GM18873 (cell line): Measurements from ENCODE around the gene VAV2.

Experiments used
- ATAC-seq: cut with Tn5 transposase; IDR thresholded peaks from one replicate; pipeline ENCODE4 v1.9.1; 2021; ENCODE audit warnings: mild to moderate bottlenecking, moderate library complexity, moderate number of reproducible peaks; ENCODE audit not compliant: unreplicated experiment, low FRiP score

Gene VAV2

DNA sequence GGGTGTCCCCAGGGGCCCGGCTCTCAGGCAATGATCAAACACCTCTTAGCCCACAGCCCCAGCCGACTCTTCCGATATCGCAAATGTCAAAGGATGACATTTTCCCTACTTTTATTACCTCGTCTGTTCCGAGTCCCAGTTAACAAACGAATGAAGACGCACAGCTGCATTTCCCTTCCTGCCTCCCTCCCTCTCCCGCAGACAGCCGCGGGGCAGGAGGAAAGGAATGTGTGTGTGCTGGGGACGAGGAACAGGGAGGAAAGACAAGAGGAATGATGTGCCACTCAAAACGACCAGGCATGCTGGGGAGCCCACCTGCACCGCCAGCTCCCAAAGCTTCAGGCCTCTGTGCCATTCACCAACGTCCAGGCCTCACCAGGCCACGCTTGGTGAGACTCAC lies 128.1 kb downstream of the VAV2 start:
- no peak for ATAC-seq

DNA sequence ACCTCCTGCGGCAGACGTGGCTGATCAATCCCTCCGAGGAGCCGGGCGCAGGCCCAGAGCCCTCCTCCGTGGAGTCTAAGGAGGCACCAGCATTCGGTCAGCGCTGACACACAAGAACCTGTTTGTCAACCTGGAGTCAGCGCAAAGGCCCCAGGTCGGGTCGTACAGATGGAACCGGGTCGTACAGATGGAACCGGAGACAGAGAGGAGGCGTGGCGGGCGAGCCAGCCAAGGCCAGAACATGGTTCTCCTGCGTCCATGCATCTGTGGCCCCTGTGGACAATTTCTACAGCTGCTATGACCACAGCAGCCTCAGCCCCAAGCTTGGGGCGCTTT lies 128.9 kb downstream of the VAV2 start:
- ATAC-seq: no peak

DNA sequence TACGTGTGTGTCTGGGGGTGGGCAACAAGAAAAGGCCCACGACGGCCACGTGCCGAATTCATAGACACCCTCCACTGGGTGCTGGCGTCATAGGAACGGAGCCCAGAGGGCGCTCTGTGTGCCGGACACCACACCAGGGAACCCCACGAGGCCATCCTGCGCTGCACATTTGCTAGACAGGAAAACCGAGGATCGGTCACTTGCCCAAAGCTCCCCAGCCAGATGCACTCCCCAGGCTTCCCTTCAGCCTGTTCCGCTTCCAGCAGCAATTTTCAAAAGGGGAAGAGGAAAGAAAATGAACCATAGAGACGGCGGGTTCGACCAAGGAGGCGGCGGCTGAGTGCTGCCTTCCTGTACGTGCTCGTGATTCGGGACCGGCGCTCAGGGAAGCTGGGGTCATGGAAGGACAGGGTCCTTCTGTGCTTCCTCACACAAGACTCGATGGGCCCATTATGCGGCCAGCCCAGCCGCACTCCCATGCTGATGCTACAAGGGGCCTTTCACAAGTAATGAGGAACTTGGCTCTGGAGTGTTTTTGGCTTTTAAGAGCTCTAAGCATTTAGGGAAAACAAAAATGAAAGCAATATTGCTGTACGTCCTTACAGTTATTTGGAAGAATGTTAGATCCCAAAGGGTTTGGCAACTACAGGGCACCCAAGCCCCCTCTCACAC lies 129.4 kb downstream of the VAV2 start:
- ATAC-seq: no peak

DNA sequence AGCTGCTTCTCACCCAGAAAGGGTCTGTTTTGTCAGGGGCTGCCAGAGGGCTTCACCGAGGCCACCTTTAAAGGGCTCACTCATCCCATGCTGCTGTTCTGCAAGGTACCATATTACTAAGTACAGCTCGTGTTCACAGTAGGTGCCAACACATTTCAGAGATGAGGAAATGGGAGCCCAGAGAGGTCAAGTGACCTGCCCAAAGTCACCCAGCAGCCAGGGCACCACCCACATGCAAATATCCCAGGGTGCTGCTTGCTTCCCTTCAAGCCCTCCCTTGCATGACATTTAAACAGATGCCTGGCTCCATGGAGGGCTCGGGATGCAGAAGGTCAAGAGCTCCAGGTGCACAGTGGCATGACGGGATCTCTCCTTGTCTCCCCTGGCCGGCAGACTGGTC lies 130.4 kb downstream of the VAV2 start:
- ATAC-seq: no peak

DNA sequence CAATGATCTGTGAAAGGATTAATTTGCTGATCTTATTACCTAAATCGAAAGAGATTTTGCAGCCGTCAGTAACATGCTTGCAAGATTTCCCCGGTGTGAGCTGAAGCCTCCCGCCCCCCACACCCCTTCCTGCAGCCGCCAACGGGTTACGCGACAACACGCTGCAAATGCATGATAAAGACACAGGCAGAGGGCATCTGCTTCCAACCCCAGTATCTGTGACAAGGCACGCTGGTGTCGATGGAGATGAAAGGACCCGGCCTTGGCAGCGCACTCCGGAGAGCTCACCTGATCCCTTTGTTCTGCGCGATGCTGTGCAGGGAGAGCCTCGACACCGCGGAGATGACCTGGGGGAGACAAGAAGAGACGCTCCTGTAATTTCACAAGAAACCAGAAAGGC lies 131.0 kb downstream of the VAV2 start:
- no peak for ATAC-seq

DNA sequence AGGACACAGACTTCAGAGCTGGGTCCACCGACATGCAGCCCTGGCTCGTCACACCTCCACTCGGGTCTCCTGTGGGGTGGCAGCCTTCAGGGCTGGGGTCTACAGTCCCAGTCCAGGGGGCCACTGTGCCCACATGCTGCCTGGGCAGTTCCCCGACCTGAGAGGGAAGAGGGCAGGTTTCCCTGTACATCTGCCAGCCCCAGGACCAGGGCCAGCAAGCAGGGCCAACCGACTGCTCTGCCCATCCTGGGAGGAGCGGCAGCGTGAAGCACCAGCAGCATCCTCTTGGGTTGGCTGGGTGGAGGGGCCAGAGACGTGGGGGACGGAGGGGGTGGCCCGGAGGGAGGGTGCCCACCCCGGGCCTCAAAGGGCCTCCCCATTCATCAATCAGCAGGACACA lies 133.4 kb downstream of the VAV2 start:
- ATAC-seq: no peak

DNA sequence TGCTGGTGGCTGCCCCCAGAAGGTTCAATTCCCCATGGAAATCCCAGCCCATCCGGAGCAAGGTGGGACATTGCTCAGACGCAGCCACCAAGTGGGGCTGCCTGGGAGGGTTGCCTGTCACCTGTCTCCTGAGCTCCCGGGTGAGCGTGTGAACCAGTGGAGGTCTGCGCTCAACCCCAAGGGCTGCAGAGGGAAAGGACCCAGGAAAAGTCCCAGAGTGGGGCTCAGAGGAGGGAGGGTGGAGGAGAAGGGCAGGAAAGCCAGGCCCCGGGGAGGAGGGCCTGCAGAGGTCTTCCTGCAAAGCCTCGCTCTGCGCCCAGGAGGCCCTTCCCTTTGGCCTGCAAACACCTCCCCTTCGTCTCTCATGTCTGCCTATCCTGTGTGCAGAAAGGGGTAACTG lies 134.5 kb downstream of the VAV2 start:
- no peak for ATAC-seq

DNA sequence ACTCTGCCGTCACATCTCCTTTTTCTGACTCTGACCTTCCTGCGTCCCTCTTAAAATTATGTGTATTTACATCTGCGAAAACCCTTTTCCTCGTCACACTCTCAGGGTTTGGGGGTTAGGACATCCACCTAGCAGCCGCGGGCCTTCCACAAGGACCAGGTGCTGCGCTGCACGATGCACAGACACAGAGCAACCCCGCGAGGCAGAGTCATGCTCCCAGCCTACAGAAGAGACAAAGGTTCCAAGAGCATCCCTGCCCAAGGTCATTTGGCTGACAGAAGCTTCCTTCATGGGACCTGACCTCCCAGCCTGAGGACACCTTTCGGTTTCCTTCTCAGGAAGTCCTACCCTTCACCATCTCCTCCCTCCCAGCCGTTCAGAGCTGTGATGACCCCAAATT lies 135.3 kb downstream of the VAV2 start:
- ATAC-seq: no peak

DNA sequence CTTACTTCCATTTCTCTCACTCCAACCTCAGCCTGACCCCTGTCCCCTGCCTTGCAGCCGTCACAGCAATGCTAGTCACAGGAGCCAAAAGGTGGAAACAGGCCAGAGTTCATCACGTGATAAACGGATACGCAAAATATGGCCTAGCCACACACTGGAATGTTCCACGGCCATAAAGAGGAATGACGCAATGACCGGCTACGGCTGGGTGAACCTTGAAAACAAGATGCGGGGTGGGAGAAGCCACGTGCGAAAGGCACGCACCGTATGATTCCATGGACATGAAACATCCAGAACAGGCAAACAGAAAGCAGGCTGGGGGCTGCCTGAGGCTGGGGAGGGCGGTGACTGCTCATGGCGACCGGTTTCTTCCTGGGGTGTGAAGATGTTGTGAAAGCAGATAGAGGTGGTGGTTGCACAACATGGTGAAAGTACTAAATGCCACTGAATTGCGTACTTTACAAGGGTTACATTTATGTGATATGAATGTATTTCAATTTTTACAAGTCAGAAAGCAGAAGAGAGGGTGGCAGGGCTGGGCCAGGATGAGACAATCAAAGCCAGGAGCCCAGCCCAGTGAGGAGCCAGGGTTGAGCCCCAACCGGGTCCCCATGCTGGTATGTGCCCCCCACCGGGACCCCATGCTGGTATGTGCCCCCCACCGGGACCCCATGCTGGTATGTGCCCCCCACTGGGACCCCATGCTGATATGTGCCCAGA lies 136.2 kb downstream of the VAV2 start:
- no peak for ATAC-seq

DNA sequence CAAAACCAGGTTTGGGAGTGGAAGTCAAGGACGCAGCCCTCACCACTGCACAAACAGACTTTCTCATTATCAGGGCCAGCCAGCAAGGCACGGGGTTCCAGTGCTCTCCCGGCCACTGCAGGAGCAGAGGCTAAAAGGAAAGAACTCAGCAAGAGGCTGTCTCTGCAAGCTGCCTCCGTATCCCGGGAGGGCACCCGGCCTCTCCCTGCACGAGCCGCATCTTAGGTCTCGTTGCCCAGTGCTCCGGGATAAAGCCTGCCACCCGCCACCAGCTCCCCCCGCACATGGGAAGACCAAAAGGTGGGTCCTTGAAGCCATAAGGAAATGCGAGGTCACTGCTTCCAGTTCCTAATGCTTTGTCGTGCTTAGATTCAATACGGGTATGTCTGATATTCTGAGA lies 136.8 kb downstream of the VAV2 start:
- no peak for ATAC-seq

DNA sequence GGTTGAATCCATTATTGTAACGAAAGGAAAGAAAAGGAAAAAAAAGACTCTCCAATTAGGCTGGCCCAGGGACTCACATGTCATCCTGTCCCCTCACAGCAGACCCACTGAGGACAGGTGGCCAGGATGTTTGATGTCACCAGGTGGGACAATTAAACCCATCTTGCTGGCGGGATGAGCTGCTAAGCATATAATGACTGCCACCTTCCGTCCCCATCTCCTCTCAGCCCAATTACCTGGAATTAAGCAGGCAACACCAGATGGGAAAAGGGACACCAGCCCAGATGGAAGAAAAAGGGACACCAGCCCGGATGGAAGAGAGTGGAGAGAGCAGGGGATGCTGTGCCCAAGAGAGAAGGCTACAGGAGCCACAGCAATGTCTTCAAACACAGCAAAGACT lies 137.4 kb downstream of the VAV2 start:
- no peak for ATAC-seq

DNA sequence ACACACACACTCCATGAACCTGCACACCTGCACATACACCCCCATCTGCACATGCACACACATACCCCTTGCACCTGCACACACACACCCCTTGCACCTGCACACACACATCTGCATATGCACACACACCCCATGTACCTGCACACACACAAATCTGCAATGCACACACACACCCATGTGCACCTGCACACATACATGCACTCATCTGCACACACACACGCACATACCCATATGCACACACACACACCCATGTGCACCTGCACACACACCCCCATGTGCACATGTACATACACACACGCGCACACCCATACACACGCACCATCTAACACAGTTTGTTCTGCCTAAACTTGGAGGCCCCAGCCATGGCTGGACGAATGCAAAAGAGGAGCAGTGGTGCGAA lies 138.1 kb downstream of the VAV2 start:
- no peak for ATAC-seq

DNA sequence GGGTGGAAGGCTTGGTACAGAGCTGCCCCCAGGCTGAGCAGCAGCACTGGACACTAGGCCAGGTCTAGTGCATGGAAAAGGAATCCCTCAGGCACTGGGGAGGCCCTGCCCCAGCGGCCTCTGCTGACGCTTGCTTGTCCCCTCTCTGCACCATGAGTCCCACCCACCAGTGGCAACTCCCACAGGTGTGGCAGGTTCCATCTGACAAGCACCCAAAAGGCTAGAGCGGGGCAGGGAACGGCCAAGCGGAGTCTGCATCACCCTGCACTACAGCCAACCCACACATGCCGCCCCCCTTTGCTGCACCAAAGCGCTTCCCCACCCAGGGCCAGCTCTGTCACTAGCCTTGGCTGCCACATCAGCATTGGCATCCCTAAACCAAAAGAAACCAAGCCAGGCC lies 138.8 kb downstream of the VAV2 start:
- ATAC-seq: no peak

DNA sequence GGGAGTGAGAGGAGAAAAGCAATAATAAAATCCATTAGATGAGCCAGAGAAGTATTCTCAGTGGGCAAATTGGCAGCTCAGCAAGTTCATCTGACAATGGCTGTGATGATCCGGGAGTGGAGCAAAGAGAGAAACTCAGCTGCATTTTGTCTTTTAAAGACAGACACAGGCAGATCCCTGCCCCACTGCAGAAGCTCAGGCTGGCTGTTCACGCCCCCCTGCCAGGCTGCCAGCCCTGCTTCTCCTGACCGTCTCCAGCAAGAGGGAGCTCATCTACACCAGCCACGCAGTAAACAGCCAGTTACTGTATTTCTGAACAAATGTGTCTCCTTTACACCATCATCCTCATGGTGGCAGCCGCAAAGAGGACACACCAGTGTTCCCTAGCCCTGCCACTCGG lies 139.7 kb downstream of the VAV2 start:
- ATAC-seq: no peak

DNA sequence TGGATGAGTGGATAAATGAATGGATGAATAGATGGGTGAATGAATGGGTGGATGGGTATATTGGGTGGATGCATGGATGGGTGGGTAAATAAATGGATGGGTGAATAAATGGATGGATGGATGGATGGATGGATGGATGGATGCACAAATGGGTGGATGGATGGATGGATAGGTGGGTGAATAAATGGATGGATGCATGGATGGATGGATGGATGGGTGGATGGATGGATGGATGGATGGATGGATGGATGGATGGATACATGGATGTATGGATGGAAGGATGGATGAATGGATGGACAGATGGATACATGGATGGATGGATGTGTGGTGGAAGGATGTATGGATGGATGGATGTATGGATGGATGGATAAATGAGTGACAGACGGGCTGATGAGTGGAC lies 140.4 kb downstream of the VAV2 start:
- no peak for ATAC-seq

DNA sequence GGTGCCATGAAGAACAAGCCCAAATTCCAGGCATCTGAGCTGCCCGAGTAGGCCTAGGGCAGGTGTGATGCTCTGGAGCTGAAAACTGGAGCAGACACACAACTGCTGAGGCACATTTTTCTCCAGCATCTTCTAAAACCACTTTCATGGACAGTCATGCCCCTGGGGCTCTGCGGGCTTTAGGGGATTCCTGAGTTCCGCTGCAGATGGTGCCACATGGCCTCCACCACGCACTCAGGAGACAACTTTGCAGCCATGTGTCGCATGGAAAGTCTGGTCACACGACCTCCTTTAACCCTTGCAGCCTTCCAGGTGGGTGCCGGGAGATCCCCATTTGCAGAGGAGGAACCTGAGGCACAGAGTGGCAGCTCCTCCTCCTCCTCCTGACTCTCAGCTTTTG lies 141.2 kb downstream of the VAV2 start:
- no peak for ATAC-seq

DNA sequence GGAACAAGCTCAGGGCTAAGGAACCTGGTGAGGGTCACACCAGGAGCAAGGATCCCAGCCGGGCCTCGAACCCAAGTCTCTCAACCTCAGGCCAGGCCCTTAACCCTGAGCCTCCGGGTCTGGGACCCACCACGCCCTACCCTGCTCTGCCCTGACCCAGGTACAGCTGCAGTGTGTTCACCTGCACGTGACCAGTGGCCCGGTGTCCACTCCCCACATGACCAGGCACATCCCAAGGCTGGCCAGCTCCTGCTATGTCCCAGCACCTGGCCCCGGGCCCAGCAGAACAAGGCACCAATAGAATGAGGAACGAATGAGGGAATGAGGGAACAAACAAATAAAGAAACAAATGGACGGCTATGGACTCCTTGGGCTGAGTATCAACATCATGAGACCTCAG lies 142.0 kb downstream of the VAV2 start:
- ATAC-seq: no peak

DNA sequence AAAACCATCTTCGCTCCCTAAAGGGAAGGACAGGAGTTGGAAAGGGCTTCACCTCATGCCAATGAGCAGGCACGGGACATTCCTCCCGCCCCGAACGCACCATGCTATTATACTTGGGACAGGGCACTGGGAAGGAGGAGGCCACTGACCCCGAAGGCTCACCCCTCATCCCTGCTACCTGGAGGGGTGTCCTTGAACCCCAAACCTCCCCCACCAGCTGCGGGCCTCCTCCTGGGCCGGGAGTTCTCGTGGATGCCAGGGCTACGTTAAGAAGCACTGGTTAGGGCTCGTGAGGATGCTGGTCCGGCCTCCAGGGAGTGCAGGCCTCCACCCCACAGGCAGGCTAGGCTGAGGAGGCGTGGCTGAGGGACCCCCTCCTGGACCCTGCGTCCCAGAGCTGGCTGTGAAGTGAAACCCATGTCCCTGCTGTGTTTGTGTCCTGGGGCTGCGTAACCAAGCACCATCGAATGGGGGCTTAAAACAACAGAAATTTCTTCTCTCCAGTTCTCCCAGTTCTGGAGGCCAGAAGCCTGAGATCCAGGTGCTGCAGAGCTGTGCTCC lies 142.9 kb downstream of the VAV2 start:
- ATAC-seq: no peak

DNA sequence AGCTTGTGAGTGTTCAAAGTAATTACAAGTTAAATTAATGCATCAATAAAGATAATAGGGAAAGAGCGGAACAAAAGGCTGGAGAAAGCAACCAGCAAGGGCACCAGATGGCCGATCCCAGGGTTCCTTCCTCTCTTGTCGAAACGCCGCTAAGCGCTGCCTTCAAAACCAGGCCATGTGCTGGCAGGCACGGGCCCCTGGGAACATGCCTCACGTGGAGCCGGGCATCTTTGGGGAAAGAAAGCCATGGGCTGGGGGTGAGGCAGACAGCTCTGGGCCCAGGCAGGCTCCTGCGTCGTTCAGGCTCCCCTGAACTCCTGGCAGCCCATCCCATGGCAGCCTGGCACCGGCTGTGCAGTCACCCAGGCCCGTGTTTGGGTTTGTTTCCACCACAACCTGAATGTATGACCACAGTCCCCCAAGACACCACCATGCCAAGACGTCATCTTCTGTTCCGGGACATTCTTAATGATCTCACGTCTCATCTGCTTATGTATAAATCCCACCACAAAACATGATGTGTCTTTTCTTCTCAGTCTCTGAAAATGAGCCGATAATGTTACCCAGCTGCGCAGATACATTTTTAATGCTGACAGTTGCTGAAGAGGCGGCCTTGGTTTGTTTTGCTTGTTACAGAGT lies 143.5 kb downstream of the VAV2 start:
- ATAC-seq: no peak

DNA sequence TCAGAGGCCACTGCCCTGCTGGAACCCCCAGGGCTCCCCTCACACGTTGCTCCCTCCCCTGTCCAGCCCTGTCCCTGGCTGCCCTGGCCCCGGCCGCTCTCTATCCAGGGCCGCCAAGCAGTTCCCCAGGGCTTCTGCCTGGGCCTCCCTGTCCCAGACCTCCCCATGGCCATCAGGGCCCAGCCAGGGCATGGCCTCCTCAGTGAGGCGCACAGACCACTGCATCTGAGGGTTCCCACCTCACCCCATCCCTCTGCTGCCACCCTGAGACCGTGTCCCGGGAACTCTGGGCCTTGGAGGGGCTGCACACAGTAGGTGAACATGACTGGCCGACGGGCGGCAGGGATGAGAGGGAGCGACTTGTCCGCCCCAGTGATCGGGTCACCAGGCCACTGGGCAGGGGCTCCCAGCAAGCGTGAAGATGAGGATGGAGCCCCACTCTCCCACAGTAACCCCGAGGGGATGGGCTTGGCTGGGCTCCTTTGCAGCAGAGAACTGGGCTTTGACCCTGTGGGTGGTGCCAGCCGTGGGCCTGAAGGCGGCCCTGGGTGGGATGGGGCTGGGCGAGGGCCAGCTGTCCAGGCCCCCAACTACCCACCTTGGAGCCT lies 145.5 kb downstream of the VAV2 start:
- ATAC-seq: no peak

DNA sequence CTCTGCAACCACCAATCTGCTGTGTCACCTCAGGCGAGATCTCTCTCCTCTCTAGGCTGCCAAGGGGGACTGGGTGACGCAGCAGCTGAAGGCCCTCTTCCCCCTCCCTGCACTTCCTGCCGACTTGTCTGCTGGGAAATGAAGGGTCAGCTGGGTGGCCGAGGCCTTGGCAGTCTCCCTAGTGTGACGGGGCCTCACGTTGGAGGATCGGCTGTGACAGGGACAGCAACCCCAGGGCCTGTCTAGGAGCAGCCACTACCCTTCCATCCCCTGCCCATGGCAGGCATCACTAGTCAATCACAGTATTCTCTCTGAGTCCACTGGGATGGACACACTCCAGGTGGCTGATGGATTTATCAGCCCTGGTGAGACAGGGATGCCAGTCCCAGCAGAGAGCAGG lies 146.7 kb downstream of the VAV2 start:
- ATAC-seq: no peak
